Bronchial epithelial cell (primary cell): Measurements from ENCODE around the gene FBXO44. TPM values are rescaled to one million over a fixed set of nuclear protein-coding genes. Genes with fewer than 3 reads are reported as not detected.
A peak's percentile ranks its signal among the peaks of the same experiment; 100 is the strongest.

ENCODE experiments used
- DNase-seq: peaks from one replicate; pipeline ENCODE4 v3.0.0-alpha.2; 2010; ENCODE audit warnings: low read depth
- FAIRE-seq: peaks from 2 replicates; lab custom pipeline; 2011; peaks lifted over from hg19 to GRCh38; lab: Jason Lieb, UNC
- H3K27me3 ChIP-seq: 2 replicates; pipeline ENCODE4 v1.5.1; 2011; ENCODE audit warnings: low read length; ENCODE audit not compliant: control insufficient read depth, insufficient read depth
- H3K36me3 ChIP-seq: 2 replicates; pipeline ENCODE4 v1.5.1; 2011; ENCODE audit warnings: low read length; ENCODE audit not compliant: control insufficient read depth, insufficient read depth
- H3K4me3 ChIP-seq: 2 replicates; pipeline ENCODE4 v1.5.1; 2011; ENCODE audit warnings: mild to moderate bottlenecking, low read depth, low read length, control low read depth
- CTCF ChIP-seq: IDR thresholded peaks from 2 replicates; pipeline ENCODE4 v1.5.1; 2011; ENCODE audit warnings: mild to moderate bottlenecking, moderate library complexity, low read length, control low read depth, inconsistent platforms; ENCODE audit not compliant: insufficient read depth, severe bottlenecking
- total RNA-seq: library from RNA; depleted of rRNA; stranded (reverse); fragments of >200 nt; gene quantifications from 2 replicates; pipeline ENCODE4 v1.2.1, GENCODE V29; 2014

FBXO44 gene
- total RNA-seq, 1 donor from 2014 or later, result 9.0 TPM

- Histone ChIP-seq H3K27me3 (peaks cover 22% of the 10 kb centered on the region), H3K4me3 (no peak overlapping the region), H3K36me3 (no peaks in the 10 kb centered on the region)
- TF ChIP-seq CTCF, result no peak
- no peak for FAIRE-seq
- DNase-seq, result no peak
Observed at GRCh38 chr1:11704194-11704529, 49.5 kb downstream of the FBXO44 start.

- H3K36me3 ChIP-seq, result no peaks in the 10 kb centered on the region
- H3K4me3 ChIP-seq, result no peak overlapping the region
- FAIRE-seq (no peak), DNase-seq (no peak)
- TF ChIP-seq CTCF, result no peak
- H3K27me3 ChIP-seq, result peaks cover 22% of the 10 kb centered on the region
Observed at GRCh38 chr1:11704691-11705475, 50.2 kb downstream of the FBXO44 start.

GRCh38 chr1:11705596-11705995 lies 50.9 kb downstream of the FBXO44 start:
- peaks cover 22% of the 10 kb centered on the region for H3K27me3 ChIP-seq
- H3K4me3 ChIP-seq, result no peak overlapping the region
- DNase-seq (no peak), FAIRE-seq (peak; percentile 52)
- TF ChIP-seq CTCF, result no peak
- H3K36me3 ChIP-seq, result no peaks in the 10 kb centered on the region

GRCh38 chr1:11706292-11706691 lies 51.6 kb downstream of the FBXO44 start:
- FAIRE-seq (no peak), DNase-seq (no peak)
- Histone ChIP-seq H3K4me3 (no peak overlapping the region), H3K27me3 (peaks cover 15% of the 10 kb centered on the region), H3K36me3 (no peaks in the 10 kb centered on the region)
- TF ChIP-seq CTCF, result no peak

GRCh38 chr1:11707621-11708276 lies 53.1 kb downstream of the FBXO44 start:
- FAIRE-seq (no peak), DNase-seq (no peak)
- H3K36me3 ChIP-seq, result no peaks in the 10 kb centered on the region
- H3K27me3 ChIP-seq, result peaks cover 11% of the 10 kb centered on the region
- no peak overlapping the region for H3K4me3 ChIP-seq
- TF ChIP-seq CTCF, result no peak
